GM18907 (cell line): ENCODE data around the gene ISLR.

Experiments used
- ATAC-seq: cut with Tn5 transposase; IDR thresholded peaks from one replicate; pipeline ENCODE4 v1.9.1; 2021; ENCODE audit warnings: mild to moderate bottlenecking, moderate library complexity; ENCODE audit not compliant: unreplicated experiment

Gene ISLR

DNA sequence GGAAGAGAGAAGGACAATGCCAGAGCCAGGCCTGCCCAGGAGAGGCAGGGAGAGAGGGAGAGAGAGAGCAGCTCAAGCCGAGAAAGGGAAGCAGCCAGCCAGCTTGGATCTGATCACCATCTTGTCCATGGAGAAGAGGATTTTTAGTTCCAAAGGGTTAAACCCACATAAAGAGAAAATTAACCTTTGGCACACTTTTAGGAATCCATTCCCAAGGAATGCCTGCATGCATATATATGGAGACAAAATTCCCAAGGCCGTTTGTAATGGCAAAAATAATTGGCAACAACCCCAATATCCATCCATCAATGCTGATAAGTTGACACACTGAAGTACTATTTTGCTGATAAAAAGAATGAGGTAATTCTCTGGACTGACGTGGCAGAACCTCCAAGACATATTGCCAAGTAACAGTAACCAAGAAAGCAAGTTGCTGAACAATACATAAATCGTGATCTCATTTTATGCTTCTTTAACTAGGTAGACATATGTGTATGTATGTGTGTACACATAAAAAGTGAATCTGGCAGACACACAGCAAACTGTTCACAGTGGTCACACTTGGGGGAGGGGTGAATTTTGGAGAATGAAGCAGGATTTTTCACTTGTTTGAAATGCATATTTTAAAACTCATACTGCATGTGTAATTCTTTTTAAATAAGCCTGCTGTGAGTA is 36.6 kb downstream of the ISLR start:
- ATAC-seq = no peak

DNA sequence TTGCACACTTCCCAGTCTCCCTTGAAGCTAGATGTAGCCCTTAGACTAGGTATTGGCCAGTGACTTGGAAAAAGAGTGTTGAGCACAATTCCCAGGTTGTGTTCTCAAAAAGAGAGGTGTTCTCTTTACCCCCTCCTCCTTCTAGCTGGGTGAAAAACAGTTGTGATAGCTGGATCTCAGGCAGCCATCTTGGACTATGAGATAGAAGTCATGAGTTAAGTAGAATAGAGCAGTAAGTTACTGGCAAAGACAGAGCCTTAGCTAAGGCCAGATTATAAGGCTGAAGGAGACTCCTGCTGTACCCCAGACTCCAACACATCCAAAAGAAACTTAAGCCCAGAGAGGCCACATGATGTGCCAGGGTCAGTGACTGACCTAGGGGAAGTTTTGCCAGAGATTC is 37.2 kb downstream of the ISLR start:
- no peak for ATAC-seq

DNA sequence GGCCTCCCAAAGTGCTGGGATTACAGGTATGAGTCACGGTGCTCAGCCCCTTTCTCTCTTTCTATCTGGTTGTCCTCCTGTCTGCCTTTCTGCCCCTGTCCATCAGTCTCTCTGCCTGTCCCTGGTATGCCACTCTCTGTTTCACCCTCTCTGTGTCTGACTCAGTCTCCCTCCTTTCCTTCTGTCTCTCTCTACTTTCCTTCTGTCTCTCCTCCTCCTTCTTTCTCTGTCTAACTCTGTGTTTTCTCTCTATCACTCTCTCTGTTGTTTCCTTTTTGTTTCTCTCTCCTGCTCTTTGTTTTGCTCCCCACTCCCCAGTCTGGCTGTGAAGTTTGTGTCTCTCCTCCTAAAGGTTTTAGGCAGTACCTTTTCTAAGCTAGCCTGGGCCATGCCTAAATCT is 38.1 kb downstream of the ISLR start:
- no peak for ATAC-seq

DNA sequence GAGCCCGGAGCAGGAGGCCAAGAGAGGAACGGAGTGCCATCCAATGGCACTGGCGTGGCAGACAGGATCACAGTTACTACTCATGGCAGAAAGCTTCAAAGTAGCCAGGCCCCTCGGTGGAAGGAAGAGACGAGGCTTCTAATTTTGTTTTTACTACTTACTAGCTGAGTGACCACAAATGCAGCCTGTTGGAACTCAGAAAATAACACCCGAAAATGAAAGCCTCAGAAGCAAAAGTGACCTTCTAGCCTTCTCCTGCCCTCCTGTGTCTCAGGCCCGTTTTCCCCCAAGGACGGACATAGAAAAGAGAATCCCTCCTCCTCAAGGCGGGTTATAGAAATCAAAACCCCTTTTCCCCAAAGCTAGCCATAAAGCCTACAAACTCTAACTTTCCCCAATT is 39.0 kb downstream of the ISLR start:
- ATAC-seq = no peak

DNA sequence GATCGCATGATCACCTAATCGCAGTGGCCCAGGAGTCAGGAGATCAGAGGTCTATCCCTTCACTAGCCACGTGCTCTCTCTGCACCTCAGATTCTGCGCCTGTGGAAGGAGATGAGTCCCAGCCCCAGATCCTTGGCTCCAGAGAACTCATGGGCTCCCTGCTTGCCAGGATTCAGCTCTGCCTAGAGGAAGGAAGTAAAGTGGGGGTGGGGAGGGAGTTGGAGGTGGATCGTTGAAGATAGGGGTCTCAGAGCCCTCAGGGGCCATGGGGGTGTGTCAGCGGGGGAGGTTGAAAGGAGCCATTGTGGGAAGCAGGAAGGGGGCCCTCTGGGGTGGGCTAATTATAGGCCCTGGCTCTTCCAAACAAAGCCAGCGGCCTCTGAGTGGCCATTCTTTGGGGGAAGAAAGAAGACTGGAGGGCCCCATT is 40.4 kb downstream of the ISLR start:
- ATAC-seq = no peak

DNA sequence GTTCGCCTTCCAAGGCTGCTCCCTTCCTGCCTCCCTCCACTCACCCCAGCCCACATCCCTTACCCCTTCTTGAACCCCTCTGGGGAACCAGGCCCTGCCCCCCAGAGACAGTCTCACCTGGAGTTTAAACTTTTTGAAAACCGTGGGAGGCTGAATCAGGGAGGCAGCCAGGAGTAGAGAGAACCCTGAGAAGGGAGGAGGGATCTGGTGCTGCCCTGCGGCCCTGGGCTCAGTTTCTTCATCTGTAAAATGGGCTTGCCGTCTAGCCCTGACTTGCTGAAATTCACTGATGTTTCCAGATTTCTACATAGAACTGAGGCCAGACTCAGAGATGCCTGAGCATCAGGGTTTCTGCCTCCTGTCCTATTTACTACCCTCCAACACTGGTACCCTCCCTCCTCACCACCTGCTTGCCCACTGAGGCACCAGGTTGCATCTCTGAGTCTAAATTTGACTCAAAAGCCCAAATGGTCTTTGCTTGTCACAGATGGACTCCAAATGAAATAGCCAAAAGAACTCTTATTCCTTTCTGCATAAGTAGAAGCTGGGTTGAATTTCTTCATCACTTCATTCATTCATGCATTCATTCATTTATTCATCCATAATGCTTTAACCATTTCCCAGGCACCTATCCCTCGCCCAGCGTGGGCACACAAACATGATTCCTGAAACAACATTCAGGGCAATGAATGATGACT is 41.0 kb downstream of the ISLR start:
- ATAC-seq = no peak

DNA sequence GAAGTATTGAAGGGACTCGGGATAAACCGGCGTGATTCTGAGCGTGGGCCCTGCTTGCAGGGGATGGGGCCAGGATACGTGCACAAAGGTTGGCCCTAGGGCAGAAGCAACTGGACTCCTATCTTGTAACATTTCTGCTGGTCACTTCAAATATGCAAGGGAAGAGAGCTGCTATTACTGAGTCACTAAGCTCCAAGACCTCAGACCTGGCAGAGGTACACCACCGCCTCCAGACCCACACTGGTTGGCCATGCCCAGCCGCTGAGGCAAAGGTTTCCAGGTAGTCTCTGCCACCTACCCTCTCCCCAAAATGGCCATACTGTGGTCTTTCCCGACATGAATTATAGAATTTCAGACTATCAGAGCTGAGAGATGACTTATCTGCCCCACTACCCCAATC is 42.4 kb downstream of the ISLR start:
- ATAC-seq = no peak

DNA sequence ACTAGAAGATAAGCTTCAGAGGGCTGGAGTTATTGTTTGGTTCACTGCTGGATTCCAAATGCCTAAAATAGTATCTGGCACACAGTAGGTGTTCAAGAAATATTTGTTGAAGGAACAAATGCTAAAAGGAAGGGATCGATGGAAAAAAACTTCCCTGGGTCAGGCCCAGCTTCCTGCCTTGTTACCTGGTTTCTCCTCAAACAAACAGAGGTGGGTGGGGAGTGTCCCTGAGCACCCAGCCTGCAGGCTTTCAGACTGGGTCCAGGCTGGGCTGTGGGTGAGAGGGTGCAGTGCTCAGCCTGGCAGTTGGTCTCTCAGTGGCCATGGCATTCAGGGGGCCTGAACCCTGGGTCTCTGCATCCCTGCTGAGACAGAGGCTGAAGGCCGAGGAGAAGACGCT is 43.4 kb downstream of the ISLR start:
- ATAC-seq = no peak

DNA sequence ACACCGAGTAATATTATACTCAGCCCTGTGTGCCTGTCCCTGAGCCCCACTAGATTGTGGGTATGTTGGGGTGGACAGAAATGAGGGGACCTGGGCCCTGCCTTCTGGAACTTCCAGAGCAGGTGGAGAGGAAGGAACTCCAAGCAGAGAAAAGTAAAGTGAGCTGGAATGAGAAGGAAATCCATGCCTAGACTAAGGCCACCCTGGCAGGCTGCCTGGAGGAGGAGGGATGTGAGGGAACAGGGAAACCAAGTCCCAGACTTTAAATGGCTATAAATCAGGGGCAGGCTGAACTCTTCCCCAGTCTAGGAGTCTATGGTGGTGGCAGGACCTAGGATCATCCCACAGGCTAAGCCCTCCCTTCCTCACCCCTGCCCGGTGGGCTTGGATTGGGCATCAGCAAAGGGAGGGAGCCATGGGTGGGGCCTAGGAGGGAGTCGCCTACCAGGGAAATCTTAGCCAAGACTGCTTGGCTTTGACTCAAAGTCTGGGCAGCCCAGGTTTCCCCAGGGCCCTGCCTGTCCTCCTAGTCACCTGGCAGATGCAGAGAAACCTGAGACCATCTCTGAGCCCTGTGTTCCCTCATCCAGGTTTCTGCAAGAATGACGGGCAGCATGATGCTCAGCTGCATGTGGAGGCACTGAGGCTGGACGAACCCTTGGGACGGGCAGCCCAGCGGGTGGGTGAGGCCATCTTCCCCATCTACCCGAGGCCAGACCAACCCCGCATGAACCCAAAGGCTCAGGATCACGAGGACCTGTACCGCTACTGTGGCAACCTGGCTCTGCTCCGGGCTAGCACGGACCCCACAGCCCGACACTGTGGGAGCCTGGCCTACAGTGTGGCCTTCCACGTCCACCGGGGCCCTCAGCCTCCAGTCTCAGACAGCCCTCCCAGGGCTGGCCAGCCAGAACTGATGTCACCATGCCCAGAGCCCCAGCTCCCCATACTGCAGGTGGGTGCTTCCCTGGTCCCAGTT is 44.7 kb downstream of the ISLR start:
- ATAC-seq = no peak

DNA sequence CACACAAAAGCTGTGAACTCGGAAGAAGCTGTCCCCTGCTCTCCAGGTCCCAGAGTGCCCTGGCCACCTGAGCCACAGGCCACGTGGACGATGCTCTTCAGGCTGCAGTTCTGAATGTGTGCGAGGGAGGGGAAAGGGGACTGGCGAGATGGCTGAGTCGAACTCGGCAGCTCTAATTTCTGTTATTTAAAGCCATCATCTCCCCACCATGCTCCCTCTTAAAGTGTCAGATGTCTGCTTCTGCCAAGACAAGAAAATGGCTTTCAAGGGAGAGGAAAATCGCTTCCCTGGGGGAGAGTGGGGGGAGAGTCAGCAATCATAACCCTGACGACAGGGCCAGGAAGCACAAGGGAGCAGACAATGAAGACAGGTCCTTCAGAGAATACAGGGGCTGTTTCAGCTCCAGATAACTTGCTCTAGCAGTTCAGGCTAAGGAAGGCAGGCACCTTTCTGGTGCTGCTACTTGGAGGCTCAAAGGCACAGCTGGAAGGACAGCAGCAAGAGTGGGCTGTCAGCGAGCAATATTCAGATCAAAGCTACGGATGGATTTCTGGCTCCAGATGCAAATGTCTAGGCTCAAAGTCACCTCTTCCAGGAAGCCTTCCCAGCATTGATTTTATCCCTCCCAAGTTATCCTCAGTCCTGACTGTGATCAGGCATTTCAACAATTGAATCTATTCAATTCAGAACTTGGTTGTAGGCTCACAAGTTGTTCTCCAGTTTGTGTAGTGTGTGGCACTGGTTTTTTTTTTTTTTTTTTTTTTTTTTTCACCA is 47.2 kb downstream of the ISLR start:
- no peak for ATAC-seq

DNA sequence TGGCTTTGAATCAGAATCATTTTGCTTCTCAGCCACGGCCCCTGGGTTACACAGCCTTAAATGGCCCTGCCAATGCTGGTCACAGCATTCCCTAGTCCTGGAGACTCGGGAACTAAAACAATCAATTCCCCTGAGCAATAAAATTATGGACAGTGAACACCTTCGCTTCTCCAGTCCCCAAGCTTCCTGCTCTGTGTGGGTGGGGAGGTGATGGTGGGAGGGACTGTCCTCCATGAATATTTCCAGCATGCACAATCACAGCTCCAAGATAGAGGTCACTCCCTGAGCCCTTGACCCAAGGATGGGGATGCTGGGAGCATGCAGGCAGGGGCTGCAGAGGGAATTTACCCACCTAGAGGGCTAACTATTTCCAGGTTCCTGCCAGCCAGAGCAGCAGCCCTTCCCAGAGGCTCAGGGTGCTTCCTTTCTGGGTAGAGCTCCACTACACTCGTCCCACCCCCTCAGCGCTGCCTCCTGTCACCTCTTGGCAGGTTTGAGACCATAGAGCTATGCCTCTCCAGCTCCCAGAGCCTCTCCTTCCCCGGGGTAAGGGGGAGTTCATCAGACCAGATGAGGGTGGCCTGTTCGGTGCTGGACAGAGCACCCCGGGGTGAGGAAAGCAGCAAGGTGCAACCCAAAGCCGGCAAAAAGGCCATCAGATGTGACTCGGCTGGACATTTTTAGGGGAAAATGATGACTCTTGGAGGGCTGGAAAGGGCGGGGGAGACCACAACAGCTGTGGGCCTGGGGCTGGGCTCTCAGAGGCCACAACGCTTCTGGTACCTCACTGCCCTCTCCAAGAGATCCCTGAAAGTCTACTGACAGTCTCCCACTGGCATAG is 48.1 kb downstream of the ISLR start:
- ATAC-seq = no peak

DNA sequence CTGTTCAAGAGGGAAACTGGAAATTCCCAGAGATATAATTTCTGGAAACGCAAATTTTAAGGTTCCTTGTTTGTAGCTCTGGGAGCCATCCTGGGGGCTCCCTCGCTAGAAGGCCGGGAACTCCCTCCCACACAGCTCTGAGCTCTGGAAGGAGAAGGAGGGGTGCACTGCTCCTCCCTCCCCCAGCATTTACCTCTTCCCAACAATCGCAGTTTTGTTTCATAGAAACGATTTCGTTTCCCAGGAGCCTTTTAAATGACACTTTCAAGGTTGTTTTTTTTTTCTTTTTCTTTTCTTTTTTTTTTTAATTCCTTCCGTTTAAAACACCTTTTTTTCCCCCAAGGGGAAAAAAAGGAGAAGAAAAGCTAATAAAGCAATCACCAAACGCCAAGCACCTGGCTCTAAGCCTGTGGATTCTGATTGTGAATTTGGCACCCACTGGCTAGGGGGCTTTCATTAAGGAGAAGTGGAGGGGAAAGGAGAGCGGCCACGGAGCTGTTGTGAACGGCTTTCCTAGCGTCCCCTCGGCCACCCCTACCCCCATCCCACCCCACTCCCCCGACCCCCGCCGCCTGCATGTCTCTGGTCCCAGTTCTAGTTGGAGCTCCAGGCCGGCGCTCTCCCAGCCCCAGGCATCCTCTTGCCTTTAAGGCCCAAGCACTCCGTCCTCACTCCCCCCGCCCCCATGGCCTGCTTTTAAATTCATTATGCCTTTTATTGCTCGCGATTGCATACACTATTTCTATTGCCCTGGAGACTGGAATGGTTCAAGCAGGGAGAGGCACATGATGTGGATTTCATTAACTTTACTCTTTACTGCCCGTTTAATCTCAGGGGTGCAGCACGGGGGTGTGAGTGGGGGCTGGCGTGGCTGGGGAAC is 49.0 kb downstream of the ISLR start:
- ATAC-seq = no peak

DNA sequence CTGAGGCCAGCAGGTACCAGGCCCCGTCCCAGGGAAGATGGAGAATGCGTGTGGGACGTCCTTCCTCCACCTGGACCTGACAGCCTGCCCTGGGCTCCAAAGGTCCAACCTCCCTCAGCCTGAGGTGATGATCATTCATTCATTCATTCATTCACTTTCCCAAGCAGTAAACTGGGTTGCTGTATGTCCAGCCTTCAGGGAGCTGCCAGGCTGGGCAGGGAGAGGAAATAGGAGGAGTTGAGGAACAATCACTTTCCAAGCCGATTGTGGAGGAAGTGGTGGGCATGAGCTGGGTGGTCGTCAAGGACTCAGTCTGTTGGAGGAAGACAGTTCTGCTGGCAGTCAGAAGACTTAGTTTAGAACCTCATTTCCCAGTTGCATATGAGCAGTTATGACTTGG is 52.4 kb downstream of the ISLR start:
- no peak for ATAC-seq
